Measurements from ENCODE around the gene FANCD2.

The FANCD2 gene

GRCh38 chr3:9994086-9994844, 32.0 kb upstream of the FANCD2 start:
- no peak for TF ChIP-seq CTCF (IDR thresholded peaks at IDR 0.05)

GRCh38 chr3:10000686-10001085, 25.6 kb upstream of the FANCD2 start:
- TF ChIP-seq CTCF (IDR thresholded peaks at IDR 0.05) = no peak
- no peaks in the 10 kb centered on the region for H3K9me3 ChIP-seq
- H3K4me3 ChIP-seq (ENCODE audit: low read depth in 1 of 2, low read length in 1 of 2) = no peak overlapping the region
- peaks cover 9% of the 10 kb centered on the region for H3K36me3 ChIP-seq
- H3K27ac ChIP-seq = no peak overlapping the region
- H3K27me3 ChIP-seq = no peaks in the 10 kb centered on the region
- H3K4me1 ChIP-seq (ENCODE audit: control insufficient read depth in 1 of 2, insufficient read depth in 1 of 2, low read depth in 1 of 2, low read length in 1 of 2) = no peaks in the 10 kb centered on the region

More at GRCh38 chr3:9994086-9994844, 32.0 kb upstream of the FANCD2 start:
- H3K27me3 ChIP-seq = no peaks in the 10 kb centered on the region
- H3K4me3 ChIP-seq (ENCODE audit: low read depth in 1 of 2, low read length in 1 of 2) = no peak overlapping the region
- peaks cover 9 to 12% of the 10 kb centered on the region in 2 experiments for H3K4me1 ChIP-seq (ENCODE audit: control insufficient read depth in 1 of 2, insufficient read depth in 1 of 2, low read depth in 1 of 2, low read length in 1 of 2)
- peak overlapping the region; percentile 50 for H3K27ac ChIP-seq
- no peaks in the 10 kb centered on the region for H3K9me3 ChIP-seq
- no peaks in the 10 kb centered on the region for H3K36me3 ChIP-seq

GRCh38 chr3:10002951-10003350, 23.3 kb upstream of the FANCD2 start:
- TF ChIP-seq CTCF (IDR thresholded peaks at IDR 0.05) = no peak

GRCh38 chr3:10004506-10004905, 21.7 kb upstream of the FANCD2 start:
- no peak for TF ChIP-seq CTCF (IDR thresholded peaks at IDR 0.05)
- Histone ChIP-seq H3K27ac (no peak overlapping the region), H3K4me3 (ENCODE audit: low read depth in 1 of 2, low read length in 1 of 2) (no peak overlapping the region), H3K27me3 (no peaks in the 10 kb centered on the region), H3K4me1 (ENCODE audit: control insufficient read depth in 1 of 2, insufficient read depth in 1 of 2, low read depth in 1 of 2, low read length in 1 of 2) (peaks cover 12 to 13% of the 10 kb centered on the region in 2 experiments), H3K36me3 (peaks cover 9% of the 10 kb centered on the region), H3K9me3 (no peaks in the 10 kb centered on the region)

More at GRCh38 chr3:10002951-10003350, 23.3 kb upstream of the FANCD2 start:
- H3K27ac ChIP-seq = no peak overlapping the region
- peaks cover 9% of the 10 kb centered on the region for H3K36me3 ChIP-seq
- no peaks in the 10 kb centered on the region for H3K27me3 ChIP-seq
- H3K4me1 ChIP-seq (ENCODE audit: control insufficient read depth in 1 of 2, insufficient read depth in 1 of 2, low read depth in 1 of 2, low read length in 1 of 2) = no peaks in the 10 kb centered on the region
- H3K4me3 ChIP-seq (ENCODE audit: low read depth in 1 of 2, low read length in 1 of 2) = no peak overlapping the region
- H3K9me3 ChIP-seq = no peaks in the 10 kb centered on the region

GRCh38 chr3:10004960-10005564, 21.2 kb upstream of the FANCD2 start:
- Histone ChIP-seq H3K27ac (no peak overlapping the region), H3K4me1 (ENCODE audit: control insufficient read depth in 1 of 2, insufficient read depth in 1 of 2, low read depth in 1 of 2, low read length in 1 of 2) (peaks cover 12 to 13% of the 10 kb centered on the region in 2 experiments), H3K9me3 (no peaks in the 10 kb centered on the region), H3K36me3 (peaks cover 9% of the 10 kb centered on the region), H3K4me3 (ENCODE audit: low read depth in 1 of 2, low read length in 1 of 2) (no peak overlapping the region), H3K27me3 (no peaks in the 10 kb centered on the region)
- no peak for TF ChIP-seq CTCF (IDR thresholded peaks at IDR 0.05)
